Measurements from ENCODE around the gene HOXA13.

Gene HOXA13

GRCh38 chr7:27148031-27148755 lies 51.7 kb downstream of the HOXA13 start:
- DNase-seq (ENCODE audit: low spot score) = no peak

GRCh38 chr7:27147199-27148030 lies 52.5 kb downstream of the HOXA13 start, which contains the start of gene HOXA6:
HOXA6 (minus strand) TSS chr7:27147774; CDS start chr7:27147749, 25 bp downstream.
- DNase-seq (ENCODE audit: low spot score) = no peak

GRCh38 chr7:27146491-27147198 lies 53.2 kb downstream of the HOXA13 start:
- no peak for DNase-seq (ENCODE audit: low spot score)

- DNase-seq (ENCODE audit: low spot score) = no peak
Measured at GRCh38 chr7:27145914-27146412, 53.9 kb downstream of the HOXA13 start.

GRCh38 chr7:27145165-27145913 lies 54.6 kb downstream of the HOXA13 start:
- no peak for DNase-seq (ENCODE audit: low spot score)

- no peak for DNase-seq (ENCODE audit: low spot score)
Measured at GRCh38 chr7:27144781-27145164, 55.1 kb downstream of the HOXA13 start.

All from kidney capillary endothelial cell (primary cell).